ENCODE measurements around the gene EPOP.
"Not testable (repeated sequence)": the region's sequence is repeated elsewhere in the genome, so short reads cannot be mapped to it uniquely, and the experiment has no call there.

The EPOP gene

GRCh38 chr17:38653679-38654078 is 21.1 kb downstream of the EPOP start:
- no peak for FAIRE-seq
- DNase-seq (ENCODE audit: low spot score) = no peak

GRCh38 chr17:38653230-38653629 is 21.5 kb downstream of the EPOP start:
- DNase-seq (ENCODE audit: low spot score) (no peak), FAIRE-seq (no peak)

GRCh38 chr17:38650653-38651173 is 24.0 kb downstream of the EPOP start:
- not testable (repeated sequence) for FAIRE-seq; DNase-seq (ENCODE audit: low spot score)

- DNase-seq (ENCODE audit: low spot score) = no peak
- no peak for FAIRE-seq
Observed at GRCh38 chr17:38637951-38638350, 36.8 kb downstream of the EPOP start.

- no peak for DNase-seq (ENCODE audit: low spot score)
- FAIRE-seq = no peak
Observed at GRCh38 chr17:38636054-38636453, 38.7 kb downstream of the EPOP start.

GRCh38 chr17:38632334-38632733 is 42.4 kb downstream of the EPOP start:
- FAIRE-seq (no peak), DNase-seq (ENCODE audit: low spot score) (no peak)

GRCh38 chr17:38628441-38628840 is 46.3 kb downstream of the EPOP start:
- FAIRE-seq = no peak
- no peak for DNase-seq (ENCODE audit: low spot score)

GRCh38 chr17:38627957-38628356 is 46.8 kb downstream of the EPOP start:
- DNase-seq (ENCODE audit: low spot score) = no peak
- FAIRE-seq = no peak

- not testable (repeated sequence) for DNase-seq (ENCODE audit: low spot score); FAIRE-seq
Observed at GRCh38 chr17:38626606-38627226, 48.0 kb downstream of the EPOP start.

GRCh38 chr17:38625482-38625881 is 49.3 kb downstream of the EPOP start:
- DNase-seq (ENCODE audit: low spot score) = no peak
- FAIRE-seq = no peak

- not testable (repeated sequence) for DNase-seq (ENCODE audit: low spot score); FAIRE-seq
Observed at GRCh38 chr17:38624782-38625355, 49.9 kb downstream of the EPOP start.

Data from RCC 7860 (cell line).